ENCODE data around the gene ROBO3. TPM values are rescaled to one million over a fixed set of nuclear protein-coding genes. Genes with fewer than 3 reads are reported as not detected.

Gene ROBO3
- total RNA-seq, 1 experiment from 2014 or later, result 9.4 TPM

GRCh38 chr11:124876818-124877630 is 11.8 kb downstream of the ROBO3 start:
- no peak for DNase-seq (ENCODE audit: low spot score)

DNA sequence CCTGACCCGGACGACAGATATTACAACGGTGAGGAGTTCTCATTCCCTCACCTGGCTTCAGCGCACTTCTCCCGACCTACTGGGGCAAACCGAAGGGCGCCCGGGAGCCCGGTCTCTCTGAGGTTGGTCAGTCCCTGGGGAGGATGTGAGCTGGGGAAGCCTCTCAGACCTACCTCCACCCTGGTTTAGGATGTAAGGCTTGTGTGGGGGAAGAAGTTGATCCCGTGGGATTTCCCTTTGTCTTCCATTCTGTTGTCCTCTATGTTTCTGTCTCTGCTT is 12.3 kb downstream of the ROBO3 start:
- DNase-seq (ENCODE audit: low spot score), result no peak

GRCh38 chr11:124877910-124878758 is 12.9 kb downstream of the ROBO3 start:
- no peak for DNase-seq (ENCODE audit: low spot score)

DNA sequence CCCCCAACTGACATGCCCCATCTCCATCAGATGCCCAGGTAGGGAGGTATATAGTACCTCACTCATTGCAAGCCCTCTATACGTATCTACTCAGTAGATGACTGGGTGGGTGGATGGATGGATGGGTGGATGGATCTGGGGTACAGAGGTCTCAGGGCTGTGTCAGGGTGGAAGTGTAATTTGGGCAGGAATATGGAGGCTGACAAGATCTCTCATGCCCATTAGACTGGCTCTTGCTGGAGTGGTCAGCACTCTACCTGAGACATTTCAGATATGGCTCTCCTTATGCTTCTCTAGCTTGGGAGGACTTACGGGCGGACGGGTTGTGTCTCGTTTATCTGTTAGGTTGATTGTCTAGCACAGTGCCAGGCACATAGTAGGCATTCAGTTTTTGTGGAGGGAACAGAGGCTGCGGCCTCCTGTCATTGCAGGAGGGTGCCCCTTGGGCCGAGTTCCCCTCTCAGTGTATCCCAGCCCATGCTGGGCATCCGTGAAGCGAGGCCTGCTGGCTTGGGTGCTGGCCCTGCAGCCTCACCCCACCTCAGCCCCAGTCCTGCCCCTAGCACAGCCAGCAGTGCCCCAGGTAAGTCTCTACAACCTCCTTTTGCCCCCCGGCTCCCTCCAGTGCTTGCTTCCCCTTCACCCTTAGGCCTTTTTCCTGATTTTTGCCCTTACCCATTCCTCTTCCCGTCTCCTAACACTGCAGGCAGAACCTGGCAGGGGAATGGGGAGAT is 13.7 kb downstream of the ROBO3 start:
- no peak for DNase-seq (ENCODE audit: low spot score)

GRCh38 chr11:124879493-124880289 is 14.5 kb downstream of the ROBO3 start:
- DNase-seq (ENCODE audit: low spot score), result no peak

DNA sequence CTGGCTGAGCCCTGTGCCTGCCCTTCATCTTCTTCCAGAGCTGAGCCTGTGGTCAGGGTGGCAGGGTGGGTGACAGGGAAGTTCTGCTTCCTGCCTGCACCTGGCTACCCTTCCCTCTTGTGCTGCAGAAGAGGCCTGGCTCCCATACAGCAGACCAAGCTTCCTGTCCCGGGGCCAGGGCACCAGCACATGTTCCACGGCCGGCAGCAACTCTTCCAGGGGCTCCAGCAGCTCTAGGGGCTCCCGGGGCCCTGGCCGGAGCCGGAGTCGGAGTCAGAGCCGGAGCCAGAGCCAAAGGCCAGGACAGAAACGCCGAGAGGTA is 15.0 kb downstream of the ROBO3 start:
- no peak for DNase-seq (ENCODE audit: low spot score)

DNA sequence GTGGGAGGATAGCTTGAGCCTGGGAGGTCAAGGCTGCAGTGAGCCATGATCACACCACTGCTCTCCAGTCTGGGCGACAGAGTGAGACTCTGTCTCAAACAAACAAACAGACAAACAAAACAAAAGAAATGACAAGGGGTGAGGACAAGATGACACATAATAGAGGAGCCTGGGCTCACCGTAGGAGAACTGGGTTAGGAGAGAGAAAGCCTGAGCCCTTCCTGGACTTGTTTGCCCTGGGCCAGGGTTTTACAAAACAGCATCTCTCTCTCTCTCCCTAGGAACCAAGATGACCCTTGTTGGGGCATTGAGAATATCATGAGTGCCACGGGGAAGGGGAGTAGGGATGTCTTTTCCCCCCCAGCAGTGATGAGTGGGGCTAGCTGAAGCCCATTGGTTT is 15.7 kb downstream of the ROBO3 start:
- no peak for DNase-seq (ENCODE audit: low spot score)

DNA sequence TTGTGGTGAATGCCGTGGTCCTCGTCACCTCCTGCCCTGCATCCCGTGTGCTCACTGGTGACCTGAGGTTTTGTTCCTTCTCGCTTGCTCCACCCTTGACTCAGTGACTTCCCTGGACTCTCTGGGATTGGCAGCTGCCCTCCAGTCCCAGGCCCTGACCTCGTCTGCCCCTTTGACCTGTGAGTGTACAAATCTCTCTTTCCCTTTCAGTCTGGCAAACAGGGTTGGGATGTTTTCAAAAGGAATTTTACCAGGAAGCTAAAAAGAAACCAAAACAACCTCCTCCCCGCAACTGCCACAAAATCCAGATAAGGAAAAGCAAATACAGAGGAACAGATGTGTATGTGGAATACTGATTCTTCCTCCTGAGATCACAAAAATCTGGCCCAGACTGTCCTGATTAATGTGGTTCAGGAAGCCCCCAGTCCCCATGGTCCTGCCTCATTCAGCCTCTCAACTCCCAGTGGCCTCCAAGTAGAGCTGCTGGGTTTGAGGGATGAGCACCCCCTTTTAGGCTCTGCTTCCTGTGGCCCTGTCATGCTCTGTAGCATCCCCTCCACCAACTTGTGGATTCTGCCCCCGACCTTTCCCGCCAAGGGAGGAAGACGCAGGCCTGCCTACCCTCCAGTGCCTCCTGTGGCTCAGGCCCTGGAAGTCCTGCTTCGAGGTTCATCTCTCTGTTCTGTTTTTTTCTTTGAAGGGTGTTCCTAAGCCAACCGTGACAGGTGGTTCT is 17.3 kb downstream of the ROBO3 start:
- DNase-seq (ENCODE audit: low spot score), result no peak

GRCh38 chr11:124884340-124884739 is 19.1 kb downstream of the ROBO3 start:
- no peak for DNase-seq (ENCODE audit: low spot score)

GRCh38 chr11:124884869-124885479 is 19.7 kb downstream of the ROBO3 start:
- DNase-seq (ENCODE audit: low spot score), result no peak

DNA sequence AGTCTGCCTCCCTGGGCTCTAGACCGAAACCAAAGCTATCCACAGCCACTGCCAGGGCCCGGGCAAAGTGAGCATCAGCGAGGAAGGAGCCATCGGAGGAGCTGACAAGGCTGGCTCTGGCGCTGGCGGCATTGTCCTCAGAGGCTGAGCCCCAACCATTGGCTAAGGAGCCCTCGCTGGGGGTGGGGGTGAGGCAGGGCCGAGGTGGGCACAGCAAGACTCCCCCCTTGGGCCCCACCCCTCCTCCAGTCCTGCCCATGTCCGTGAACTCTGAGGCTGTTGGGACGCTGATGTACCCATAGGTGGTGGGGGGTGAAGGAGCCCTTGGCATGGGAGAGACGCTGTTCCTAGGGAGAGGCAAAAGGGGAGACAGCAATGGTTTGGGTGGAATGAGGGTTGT is 21.2 kb downstream of the ROBO3 start:
- no peak for DNase-seq (ENCODE audit: low spot score)

DNA sequence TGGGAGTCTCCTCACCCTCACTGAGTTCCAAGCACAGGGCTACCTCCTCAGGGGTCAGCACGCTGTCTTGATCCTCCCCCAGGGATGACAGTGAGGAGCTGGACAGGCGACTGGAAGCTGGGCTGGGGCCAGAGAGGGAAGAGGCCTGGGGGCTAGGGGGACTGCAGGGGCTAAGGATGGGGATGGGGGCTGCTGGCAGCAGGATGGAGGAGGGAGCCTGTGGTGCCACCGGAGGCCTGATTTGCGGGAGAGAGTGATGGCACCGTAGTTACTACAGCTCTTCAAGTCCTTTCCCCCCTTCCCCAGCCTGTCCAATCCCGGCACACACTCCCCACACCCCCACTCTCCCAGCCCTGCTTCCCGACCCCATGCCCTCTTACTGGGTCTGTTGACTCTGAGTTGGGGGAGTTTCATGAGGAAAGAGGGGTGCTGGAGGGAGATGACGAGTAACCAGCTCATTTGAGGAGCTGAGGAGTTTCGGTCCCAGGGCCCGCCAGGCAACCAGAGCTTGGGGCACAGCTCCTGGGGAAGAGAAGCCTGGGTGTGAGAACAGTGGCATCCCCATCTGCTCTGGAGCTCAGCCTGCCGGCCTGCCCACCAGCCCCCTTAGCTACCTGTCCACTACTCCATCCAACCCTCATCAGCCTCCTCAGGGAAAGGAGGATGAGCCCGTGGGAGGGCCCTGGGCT is 21.9 kb downstream of the ROBO3 start:
- no peak for DNase-seq (ENCODE audit: low spot score)

GRCh38 chr11:124887667-124888013 is 22.4 kb downstream of the ROBO3 start:
- no peak for DNase-seq (ENCODE audit: low spot score)

- DNase-seq (ENCODE audit: low spot score), result no peak
Observed at GRCh38 chr11:124889191-124890091, 24.2 kb downstream of the ROBO3 start.

DNA sequence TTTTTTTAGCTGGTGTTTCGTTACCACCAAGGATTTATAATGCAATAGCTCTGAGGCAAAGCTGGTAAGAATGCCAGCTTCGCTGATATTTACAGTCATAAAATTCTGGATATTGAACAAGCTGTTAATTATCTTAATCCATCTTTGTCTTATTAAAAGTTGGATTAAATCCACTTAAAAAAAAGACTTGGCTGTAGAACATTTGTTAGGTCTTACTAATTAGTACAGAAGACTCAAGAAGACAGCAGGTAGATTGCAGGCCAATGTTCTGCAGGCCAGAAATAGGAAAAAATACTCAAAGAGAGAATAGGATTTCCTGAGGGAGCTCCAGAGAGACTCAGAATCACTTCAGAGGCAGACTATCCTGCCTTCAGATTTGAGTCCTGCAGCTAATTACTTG is 24.9 kb downstream of the ROBO3 start:
- no peak for DNase-seq (ENCODE audit: low spot score)

DNA sequence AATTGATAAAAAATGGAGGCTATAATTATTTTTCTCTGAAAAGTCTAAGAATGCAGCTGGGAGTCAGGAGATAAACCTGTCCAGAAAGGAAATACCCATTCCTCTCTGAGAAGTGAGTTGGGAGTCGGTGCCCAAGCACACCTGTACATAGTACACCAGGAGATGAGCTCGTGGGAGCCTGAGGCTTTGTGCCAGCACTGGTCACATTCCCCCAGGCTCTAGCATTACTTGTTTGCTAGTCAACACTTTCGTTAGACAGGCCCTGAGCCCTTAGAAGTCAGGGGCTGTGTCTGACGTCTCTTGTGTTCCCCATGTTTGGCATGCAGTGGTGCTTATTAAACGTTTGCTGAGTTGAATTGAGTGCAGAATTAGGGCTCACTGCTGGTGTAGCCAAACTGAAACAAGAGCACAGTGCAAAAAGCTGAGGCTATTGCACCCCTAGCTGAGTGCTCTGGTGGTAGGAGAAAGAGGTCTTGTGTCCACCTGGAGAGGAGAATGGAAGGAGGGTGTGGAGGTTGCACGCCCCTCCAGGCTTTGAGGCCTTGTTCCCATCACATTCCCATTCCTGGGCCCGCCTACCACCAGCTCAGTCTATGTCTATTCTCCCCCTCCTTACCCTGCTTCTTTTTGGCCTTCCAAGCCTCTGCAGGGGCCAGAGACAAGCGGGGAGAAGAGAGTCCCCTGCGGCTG is 25.6 kb downstream of the ROBO3 start:
- no peak for DNase-seq (ENCODE audit: low spot score)

GRCh38 chr11:124891373-124891861 is 26.2 kb downstream of the ROBO3 start:
- no peak for DNase-seq (ENCODE audit: low spot score)

DNA sequence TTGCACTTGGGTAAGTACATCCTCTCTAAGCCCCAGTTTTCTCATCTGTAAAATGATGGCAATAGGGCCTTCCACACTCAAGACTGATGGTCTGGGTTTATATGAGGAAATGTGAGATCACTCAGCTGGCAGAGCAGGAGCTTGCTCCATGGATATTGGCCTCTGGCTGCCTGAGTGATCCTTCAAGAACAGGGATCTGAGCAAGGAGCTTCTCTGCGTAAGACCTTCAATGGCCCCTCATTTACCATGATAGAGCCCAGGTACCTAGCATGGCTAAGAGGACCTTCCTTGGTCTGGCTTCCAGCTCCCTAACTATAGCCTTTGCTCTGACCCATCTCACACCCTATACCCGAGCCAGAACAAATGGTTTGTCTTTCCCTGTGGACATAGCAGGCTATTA is 26.9 kb downstream of the ROBO3 start:
- no peak for DNase-seq (ENCODE audit: low spot score)
